H1 (cell line): ENCODE data around the gene NEURL4.

Experiments used
- ATF2 ChIP-seq: IDR thresholded peaks from 2 replicates; pipeline ENCODE4 v1.6.1; 2012; ENCODE audit warnings: low read length, inconsistent platforms
- CBX5 ChIP-seq: fragments of 300-800, 300-1000 bp; sonication (generic); IDR thresholded peaks from 2 replicates; pipeline ENCODE4 v1.7.1; 2016; ENCODE audit warnings: antibody characterized with exemption, low read length, low read depth
- CTCF ChIP-seq, 3 experiments: IDR thresholded peaks; 1 replicate in 2 of 3; 2 replicates in 1 of 3; pipeline versions ENCODE4 v1.5.1 to v1.6.1; 2011; ENCODE audit warnings: low read length in 3 of 3, mild to moderate bottlenecking in 3 of 3, inconsistent platforms in 2 of 3, low read depth in 1 of 3, moderate library complexity in 1 of 3; ENCODE audit not compliant: insufficient read depth in 1 of 3; ENCODE audit errors: control extremely low read depth in 1 of 3
- EP300 ChIP-seq, 2 experiments: IDR thresholded peaks; 1 replicate in 1 of 2; 2 replicates in 1 of 2; pipeline ENCODE4 v1.6.1; 2011 to 2012; ENCODE audit warnings: low read depth in 2 of 2, low read length in 2 of 2, mild to moderate bottlenecking in 2 of 2, borderline replicate concordance in 1 of 2, inconsistent platforms in 1 of 2, moderate library complexity in 1 of 2
- HDAC6 ChIP-seq: IDR thresholded peaks from one replicate; pipeline ENCODE4 v1.7.1; 2012; ENCODE audit warnings: low read depth, mild to moderate bottlenecking, inconsistent platforms, low read length, moderate library complexity
- JUND ChIP-seq: IDR thresholded peaks from 2 replicates; pipeline ENCODE4 v1.6.1; 2011; ENCODE audit warnings: mild to moderate bottlenecking, improper control_type of control experiment, low read length
- MAX ChIP-seq: IDR thresholded peaks from 2 replicates; pipeline ENCODE4 v1.6.1; 2012; ENCODE audit warnings: inconsistent platforms
- POLR2A ChIP-seq, 2 experiments: IDR thresholded peaks; 1 replicate in 1 of 2; 2 replicates in 1 of 2; pipeline ENCODE4 v1.6.1; 2011; ENCODE audit warnings: low read depth in 2 of 2, low read length in 2 of 2, mild to moderate bottlenecking in 2 of 2; ENCODE audit errors: control extremely low read depth in 1 of 2
- SRF ChIP-seq: IDR thresholded peaks from 2 replicates; pipeline ENCODE4 v1.6.1; 2011; ENCODE audit warnings: mild to moderate bottlenecking, low read depth, low read length, moderate library complexity

GRCh38 chr17:7304179-7304578, 25.0 kb downstream of the NEURL4 start:
- TF ChIP-seq HDAC6 (no peak), CTCF (IDR thresholded peaks at IDR 0.05; ENCODE audit: control extremely low read depth in 1 of 3, insufficient read depth in 1 of 3, low read depth in 1 of 3, low read length in 3 of 3) (no peak), EP300 (IDR thresholded peaks at IDR 0.05; ENCODE audit: borderline replicate concordance in 1 of 2, low read depth in 2 of 2, low read length in 2 of 2) (no peak), ATF2 (no peak), POLR2A (IDR thresholded peaks at IDR 0.05; ENCODE audit: control extremely low read depth in 1 of 2, low read depth in 2 of 2, low read length in 2 of 2) (no peak), CBX5 (no peak), MAX (no peak), JUND (no peak), SRF (no peak)
